Hepatocyte (in vitro differentiated cells): ENCODE measurements around the gene NPRL2.

Experiments used
- EZH2 ChIP-seq: fragments of 200-600 bp; sonication (generic); IDR thresholded peaks from 2 replicates; pipeline ENCODE4 v1.6.1; 2016; ENCODE audit warnings: antibody characterized with exemption, mild to moderate bottlenecking, borderline replicate concordance
- EZH2phosphoT487 ChIP-seq: fragments of 200-600 bp; sonication (generic); IDR thresholded peaks from one replicate; pipeline ENCODE4 v1.6.1; 2018; ENCODE audit warnings: antibody characterized with exemption, mild to moderate bottlenecking, low read depth, moderate library complexity; ENCODE audit not compliant: unreplicated experiment, severe bottlenecking
- TF ChIP-seq, protein P1 (sequence below): fragments of 200-600 bp; sonication (generic); IDR thresholded peaks from 2 replicates; pipeline ENCODE4 v1.5.1; 2016; ENCODE audit warnings: antibody characterized with exemption, mild to moderate bottlenecking; ENCODE audit not compliant: poor library complexity

DNA sequence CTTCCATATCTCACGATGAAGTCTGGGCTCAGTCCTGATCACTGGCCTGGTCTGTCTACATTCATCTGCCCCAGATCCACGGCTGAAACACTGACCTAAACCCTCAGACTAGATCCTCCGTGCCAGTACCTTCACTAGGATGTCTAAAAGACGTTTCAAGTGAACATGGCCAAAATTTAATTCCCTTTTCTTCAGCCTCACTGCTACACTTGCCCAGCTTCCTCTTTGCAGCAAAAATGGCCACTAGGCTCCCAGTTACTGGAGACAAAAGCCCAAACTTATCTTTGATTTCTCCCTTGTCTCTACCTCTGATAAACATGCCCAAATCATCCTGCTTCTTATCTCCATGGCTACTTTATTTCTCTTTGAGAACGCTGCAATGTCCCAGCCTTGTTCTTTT, 11.6 kb downstream of the NPRL2 start:
- TF ChIP-seq EZH2phosphoT487 (no peak), EZH2 (no peak)
- TF ChIP-seq, protein P1, sequence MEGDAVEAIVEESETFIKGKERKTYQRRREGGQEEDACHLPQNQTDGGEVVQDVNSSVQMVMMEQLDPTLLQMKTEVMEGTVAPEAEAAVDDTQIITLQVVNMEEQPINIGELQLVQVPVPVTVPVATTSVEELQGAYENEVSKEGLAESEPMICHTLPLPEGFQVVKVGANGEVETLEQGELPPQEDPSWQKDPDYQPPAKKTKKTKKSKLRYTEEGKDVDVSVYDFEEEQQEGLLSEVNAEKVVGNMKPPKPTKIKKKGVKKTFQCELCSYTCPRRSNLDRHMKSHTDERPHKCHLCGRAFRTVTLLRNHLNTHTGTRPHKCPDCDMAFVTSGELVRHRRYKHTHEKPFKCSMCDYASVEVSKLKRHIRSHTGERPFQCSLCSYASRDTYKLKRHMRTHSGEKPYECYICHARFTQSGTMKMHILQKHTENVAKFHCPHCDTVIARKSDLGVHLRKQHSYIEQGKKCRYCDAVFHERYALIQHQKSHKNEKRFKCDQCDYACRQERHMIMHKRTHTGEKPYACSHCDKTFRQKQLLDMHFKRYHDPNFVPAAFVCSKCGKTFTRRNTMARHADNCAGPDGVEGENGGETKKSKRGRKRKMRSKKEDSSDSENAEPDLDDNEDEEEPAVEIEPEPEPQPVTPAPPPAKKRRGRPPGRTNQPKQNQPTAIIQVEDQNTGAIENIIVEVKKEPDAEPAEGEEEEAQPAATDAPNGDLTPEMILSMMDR = no peak
